Measurements from ENCODE around the gene CCND2.

The CCND2 gene

GRCh38 chr12:4311776-4312175 lies 38.2 kb downstream of the CCND2 start:
- H3K4me1 ChIP-seq (ENCODE audit: insufficient read depth, low read length, poor library complexity, severe bottlenecking), result no peaks in the 10 kb centered on the region
- no peaks in the 10 kb centered on the region for H3K27me3 ChIP-seq (ENCODE audit: insufficient read depth, low read length, poor library complexity, severe bottlenecking)
- no peaks in the 10 kb centered on the region for H4K20me1 ChIP-seq (ENCODE audit: insufficient read depth, low read length, poor library complexity, severe bottlenecking)
- no peak overlapping the region for H3K4me3 ChIP-seq (ENCODE audit: low read length, poor library complexity, severe bottlenecking)
- no peaks in the 10 kb centered on the region for H3K9me2 ChIP-seq (replicated peaks; ENCODE audit: low read depth, low read length)
- H3F3A ChIP-seq (ENCODE audit: low read depth), result no peaks in the 10 kb centered on the region
- no peaks in the 10 kb centered on the region for H3K36me3 ChIP-seq (ENCODE audit: insufficient read depth, low read length)
- H3K79me2 ChIP-seq (ENCODE audit: insufficient read depth, low read length), result no peaks in the 10 kb centered on the region
- no peak overlapping the region for H2AFZ ChIP-seq (ENCODE audit: low read length)
- H3K9me3 ChIP-seq (ENCODE audit: insufficient read depth, low read depth, low read length), result no peaks in the 10 kb centered on the region
- no peak overlapping the region for H3K9ac ChIP-seq (ENCODE audit: low read depth, low read length, poor library complexity, severe bottlenecking)
- no peak overlapping the region for H3K4me2 ChIP-seq (ENCODE audit: low read depth, low read length, poor library complexity, severe bottlenecking)
- TF ChIP-seq CTCF (conservative IDR thresholded peaks at IDR 0.05; ENCODE audit: low read length) (no peak), EZH2phosphoT487 (IDR thresholded peaks at IDR 0.05; ENCODE audit: borderline replicate concordance) (no peak)

- H3F3A ChIP-seq (ENCODE audit: low read depth), result no peaks in the 10 kb centered on the region
- H2AFZ ChIP-seq (ENCODE audit: low read length), result no peak overlapping the region
- no peaks in the 10 kb centered on the region for H3K27me3 ChIP-seq (ENCODE audit: insufficient read depth, low read length, poor library complexity, severe bottlenecking)
- no peaks in the 10 kb centered on the region for H3K4me1 ChIP-seq (ENCODE audit: insufficient read depth, low read length, poor library complexity, severe bottlenecking)
- no peak overlapping the region for H3K4me2 ChIP-seq (ENCODE audit: low read depth, low read length, poor library complexity, severe bottlenecking)
- TF ChIP-seq CTCF (conservative IDR thresholded peaks at IDR 0.05; ENCODE audit: low read length) (no peak), EZH2phosphoT487 (IDR thresholded peaks at IDR 0.05; ENCODE audit: borderline replicate concordance) (no peak)
- H3K4me3 ChIP-seq (ENCODE audit: low read length, poor library complexity, severe bottlenecking), result no peak overlapping the region
- no peaks in the 10 kb centered on the region for H3K9me2 ChIP-seq (replicated peaks; ENCODE audit: low read depth, low read length)
- no peak overlapping the region for H3K9ac ChIP-seq (ENCODE audit: low read depth, low read length, poor library complexity, severe bottlenecking)
- no peaks in the 10 kb centered on the region for H3K9me3 ChIP-seq (ENCODE audit: insufficient read depth, low read depth, low read length)
- H3K36me3 ChIP-seq (ENCODE audit: insufficient read depth, low read length), result no peaks in the 10 kb centered on the region
- H4K20me1 ChIP-seq (ENCODE audit: insufficient read depth, low read length, poor library complexity, severe bottlenecking), result no peaks in the 10 kb centered on the region
- H3K79me2 ChIP-seq (ENCODE audit: insufficient read depth, low read length), result no peaks in the 10 kb centered on the region
Measured at GRCh38 chr12:4312251-4312650, 38.7 kb downstream of the CCND2 start.

GRCh38 chr12:4320497-4320852 lies 46.9 kb downstream of the CCND2 start:
- peaks cover 19% of the 10 kb centered on the region for H3K4me1 ChIP-seq (ENCODE audit: insufficient read depth, low read length, poor library complexity, severe bottlenecking)
- no peaks in the 10 kb centered on the region for H3K27me3 ChIP-seq (ENCODE audit: insufficient read depth, low read length, poor library complexity, severe bottlenecking)
- H3K4me2 ChIP-seq (ENCODE audit: low read depth, low read length, poor library complexity, severe bottlenecking), result peak overlapping the region; percentile 76
- no peaks in the 10 kb centered on the region for H3F3A ChIP-seq (ENCODE audit: low read depth)
- no peaks in the 10 kb centered on the region for H3K36me3 ChIP-seq (ENCODE audit: insufficient read depth, low read length)
- H3K4me3 ChIP-seq (ENCODE audit: low read length, poor library complexity, severe bottlenecking), result peak overlapping the region; percentile 94
- H2AFZ ChIP-seq (ENCODE audit: low read length), result peak overlapping the region; percentile 88
- no peaks in the 10 kb centered on the region for H4K20me1 ChIP-seq (ENCODE audit: insufficient read depth, low read length, poor library complexity, severe bottlenecking)
- no peaks in the 10 kb centered on the region for H3K9me2 ChIP-seq (replicated peaks; ENCODE audit: low read depth, low read length)
- H3K9ac ChIP-seq (ENCODE audit: low read depth, low read length, poor library complexity, severe bottlenecking), result peak overlapping the region; percentile 42
- H3K9me3 ChIP-seq (ENCODE audit: insufficient read depth, low read depth, low read length), result no peaks in the 10 kb centered on the region
- no peak for TF ChIP-seq EZH2phosphoT487 (IDR thresholded peaks at IDR 0.05; ENCODE audit: borderline replicate concordance)
- TF ChIP-seq CTCF (conservative IDR thresholded peaks at IDR 0.05; ENCODE audit: low read length), result no peak
- H3K79me2 ChIP-seq (ENCODE audit: insufficient read depth, low read length), result peaks cover 31% of the 10 kb centered on the region

All from Loucy (cell line).